ENCODE data around the gene KANSL2. TPM values are rescaled to one million over a fixed set of nuclear protein-coding genes. Genes with fewer than 3 reads are reported as not detected.

Gene KANSL2
- total RNA-seq, 4 donors from 2014 or later = 45.9 to 106 (median 60.6) TPM

DNA sequence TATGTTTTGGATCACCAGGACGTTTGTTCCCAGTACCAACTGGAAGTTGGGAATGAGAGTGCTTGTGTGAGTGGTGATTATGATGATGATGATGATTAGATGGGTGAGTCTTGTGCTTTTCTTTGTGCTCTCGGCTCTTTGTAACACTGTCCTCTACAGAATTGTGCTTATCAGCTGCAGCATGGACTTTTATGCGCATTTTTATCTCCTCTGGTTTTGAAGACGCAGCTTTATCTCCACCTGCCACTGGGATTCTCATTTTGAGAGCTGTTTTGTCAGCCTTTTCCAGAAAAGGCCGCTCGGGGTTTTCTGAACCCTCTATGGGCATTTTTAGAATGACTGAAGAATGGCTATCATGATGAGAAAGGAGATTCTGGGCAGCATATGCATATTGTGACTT, 11.5 kb upstream of the KANSL2 start:
- intact Hi-C loops (cut with DNase I; ENCODE audit: low total_unique reads) = no loop called here
- WGBS, 2 donors = 94 to 95% methylated on average over 6 of the region's 6 CpGs
- no peak overlapping the region for H3K4me3 ChIP-seq (ENCODE audit: low read depth, poor library complexity, severe bottlenecking)
- TF ChIP-seq POLR2A (IDR thresholded peaks at IDR 0.05) = no peak
- TF ChIP-seq, protein P1, sequence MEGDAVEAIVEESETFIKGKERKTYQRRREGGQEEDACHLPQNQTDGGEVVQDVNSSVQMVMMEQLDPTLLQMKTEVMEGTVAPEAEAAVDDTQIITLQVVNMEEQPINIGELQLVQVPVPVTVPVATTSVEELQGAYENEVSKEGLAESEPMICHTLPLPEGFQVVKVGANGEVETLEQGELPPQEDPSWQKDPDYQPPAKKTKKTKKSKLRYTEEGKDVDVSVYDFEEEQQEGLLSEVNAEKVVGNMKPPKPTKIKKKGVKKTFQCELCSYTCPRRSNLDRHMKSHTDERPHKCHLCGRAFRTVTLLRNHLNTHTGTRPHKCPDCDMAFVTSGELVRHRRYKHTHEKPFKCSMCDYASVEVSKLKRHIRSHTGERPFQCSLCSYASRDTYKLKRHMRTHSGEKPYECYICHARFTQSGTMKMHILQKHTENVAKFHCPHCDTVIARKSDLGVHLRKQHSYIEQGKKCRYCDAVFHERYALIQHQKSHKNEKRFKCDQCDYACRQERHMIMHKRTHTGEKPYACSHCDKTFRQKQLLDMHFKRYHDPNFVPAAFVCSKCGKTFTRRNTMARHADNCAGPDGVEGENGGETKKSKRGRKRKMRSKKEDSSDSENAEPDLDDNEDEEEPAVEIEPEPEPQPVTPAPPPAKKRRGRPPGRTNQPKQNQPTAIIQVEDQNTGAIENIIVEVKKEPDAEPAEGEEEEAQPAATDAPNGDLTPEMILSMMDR (IDR thresholded peaks at IDR 0.05) = no peak
- no peak for DNase-seq (ENCODE audit: low spot score in 2 of 2)

DNA sequence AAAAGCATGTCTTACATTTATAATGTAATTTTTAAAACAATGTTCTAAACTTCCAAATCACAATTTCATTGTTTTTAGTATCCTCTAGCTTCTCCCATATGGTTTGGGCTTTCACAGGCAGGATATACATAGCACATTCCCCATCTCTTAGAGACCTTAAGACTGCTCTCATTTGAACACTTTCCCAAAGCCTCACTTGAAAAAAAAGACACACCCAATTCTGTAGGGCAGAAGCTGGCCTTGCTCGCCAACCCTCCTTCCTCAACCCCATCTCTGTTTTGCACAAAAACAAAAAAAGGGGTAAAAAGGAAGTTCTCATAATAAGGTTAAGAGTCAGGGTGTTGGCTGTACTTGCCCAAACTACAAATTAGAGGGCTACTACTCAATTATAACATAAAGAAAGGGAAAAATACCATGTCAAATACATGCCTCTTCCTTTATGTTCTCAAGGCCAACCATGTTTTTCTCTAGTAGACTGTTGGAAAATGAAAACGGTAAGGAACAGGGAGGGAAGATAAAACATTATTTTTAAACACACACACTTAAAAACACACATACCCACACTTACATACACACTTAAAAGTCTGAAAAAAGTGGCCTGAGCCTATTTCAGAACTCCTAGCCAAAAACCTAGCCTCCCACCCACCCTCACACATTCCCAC, 9.9 kb upstream of the KANSL2 start:
- DNase-seq (ENCODE audit: low spot score in 2 of 2) = no peak
- no peak for TF ChIP-seq POLR2A (IDR thresholded peaks at IDR 0.05)
- TF ChIP-seq, protein P1 (IDR thresholded peaks at IDR 0.05) = no peak
- H3K4me3 ChIP-seq (ENCODE audit: low read depth, poor library complexity, severe bottlenecking) = no peak overlapping the region
- 42 to 43% methylated on average over 2 of the region's 2 CpGs for WGBS, 2 donors
- intact Hi-C loops (cut with DNase I; ENCODE audit: low total_unique reads) = no loop called here

DNA sequence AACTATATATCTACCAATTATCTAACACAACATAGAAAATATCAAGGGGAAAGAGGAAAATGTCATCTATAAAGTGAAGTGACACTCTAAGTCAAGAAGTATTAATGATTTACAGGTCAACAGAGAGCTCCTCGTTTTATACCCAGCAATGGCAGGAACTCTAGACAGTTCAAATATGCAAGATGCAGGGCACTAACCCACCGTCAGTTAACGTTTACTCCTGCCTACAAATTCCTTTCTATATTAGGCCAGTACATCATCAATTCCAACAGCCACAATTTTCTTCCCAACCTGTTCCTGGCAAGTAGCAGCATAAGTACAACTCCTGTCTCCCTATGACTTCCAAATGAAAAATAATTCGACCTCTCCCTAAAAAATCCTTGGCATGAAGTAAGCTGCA, 9.0 kb upstream of the KANSL2 start:
- intact Hi-C loops (cut with DNase I; ENCODE audit: low total_unique reads) = no loop called here
- 58 to 68% methylated on average over 4 of the region's 4 CpGs for WGBS, 2 donors
- H3K4me3 ChIP-seq (ENCODE audit: low read depth, poor library complexity, severe bottlenecking) = no peak overlapping the region
- TF ChIP-seq POLR2A (IDR thresholded peaks at IDR 0.05) = no peak
- TF ChIP-seq, protein P1 (IDR thresholded peaks at IDR 0.05) = no peak
- no peak for DNase-seq (ENCODE audit: low spot score in 2 of 2)

DNA sequence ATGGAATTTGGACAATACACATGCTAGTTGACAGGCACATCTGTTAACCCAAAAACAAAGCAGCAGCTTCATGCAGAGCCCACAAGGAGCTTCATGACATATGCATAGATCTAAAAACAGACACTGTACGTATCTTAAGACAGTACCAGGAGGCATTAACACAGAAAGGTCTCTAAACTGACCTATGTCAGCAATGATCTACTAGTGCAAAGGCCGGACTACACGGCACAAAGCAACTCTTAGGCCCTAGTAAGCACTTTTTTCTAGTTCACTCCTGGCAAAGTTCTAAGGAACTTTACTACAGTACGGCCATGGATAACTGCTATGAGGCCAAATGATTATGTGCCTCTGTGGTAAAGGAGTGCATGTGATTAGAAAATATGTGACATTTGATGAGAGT, 8.4 kb upstream of the KANSL2 start:
- no peak for DNase-seq (ENCODE audit: low spot score in 2 of 2)
- 88 to 94% methylated on average over 4 of the region's 4 CpGs for whole genome bisulfite sequencing, 2 donors
- intact Hi-C loops (cut with DNase I; ENCODE audit: low total_unique reads) = no loop called here
- TF ChIP-seq, protein P1 (IDR thresholded peaks at IDR 0.05) = no peak
- TF ChIP-seq POLR2A (IDR thresholded peaks at IDR 0.05) = no peak
- H3K4me3 ChIP-seq (ENCODE audit: low read depth, poor library complexity, severe bottlenecking) = no peak overlapping the region

DNA sequence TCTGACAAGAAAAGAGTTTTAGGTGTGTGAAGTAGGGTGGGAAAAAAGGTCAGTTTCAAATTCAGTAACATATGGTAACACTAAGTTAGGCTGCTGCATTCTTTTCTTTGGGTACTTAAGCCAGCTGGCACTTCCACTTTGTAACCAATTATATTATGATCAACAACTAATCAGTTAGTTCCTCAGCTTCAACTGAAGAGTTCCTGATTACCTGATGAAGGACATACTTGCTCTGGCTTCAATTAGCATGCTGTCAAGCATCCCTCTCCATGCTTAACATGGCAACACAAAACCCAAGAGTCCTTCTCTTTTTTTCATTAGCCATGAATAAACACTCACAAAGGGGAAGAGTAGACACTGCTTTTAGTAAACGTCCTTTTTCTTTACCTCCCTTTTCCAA, 6.8 kb upstream of the KANSL2 start:
- intact Hi-C loops (cut with DNase I; ENCODE audit: low total_unique reads) = no loop called here
- no peak for DNase-seq (ENCODE audit: low spot score in 2 of 2)
- TF ChIP-seq, protein P1 (IDR thresholded peaks at IDR 0.05) = no peak
- no peak for TF ChIP-seq POLR2A (IDR thresholded peaks at IDR 0.05)
- no peak overlapping the region for H3K4me3 ChIP-seq (ENCODE audit: low read depth, poor library complexity, severe bottlenecking)
- 63 to 65% methylated on average over 1 of the region's 1 CpG for WGBS, 2 donors

DNA sequence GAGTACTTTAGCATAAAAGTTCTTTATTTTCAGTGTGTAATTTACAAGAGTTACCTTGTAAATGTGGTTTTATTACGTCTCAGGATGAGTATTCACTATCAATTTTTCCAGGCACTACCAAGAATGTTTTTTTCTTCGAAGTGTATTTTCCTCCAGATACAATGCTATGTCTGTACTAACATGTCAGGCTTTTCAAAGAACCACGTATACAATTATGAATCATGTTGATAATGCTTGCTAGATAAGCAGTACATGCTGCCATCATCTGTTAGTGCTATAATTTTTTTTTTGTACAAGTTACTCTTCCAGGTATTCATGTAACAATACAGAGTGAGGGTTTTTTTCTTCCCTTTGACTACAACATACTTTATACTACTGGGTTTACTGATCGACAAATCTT, 5.6 kb upstream of the KANSL2 start:
- intact Hi-C loops (cut with DNase I; ENCODE audit: low total_unique reads) = no loop called here
- 65 to 71% methylated on average over 4 of the region's 4 CpGs for WGBS, 2 donors
- no peak for DNase-seq (ENCODE audit: low spot score in 2 of 2)
- no peak overlapping the region for H3K4me3 ChIP-seq (ENCODE audit: low read depth, poor library complexity, severe bottlenecking)
- TF ChIP-seq, protein P1 (IDR thresholded peaks at IDR 0.05) = no peak
- no peak for TF ChIP-seq POLR2A (IDR thresholded peaks at IDR 0.05)

All from lower leg skin (tissue), 4 donors.